ENCODE data around the gene CHRNA5.
"Not testable (repeated sequence)": the region's sequence is repeated elsewhere in the genome, so short reads cannot be mapped to it uniquely, and the experiment has no call there.

Gene CHRNA5

GRCh38 chr15:78541744-78542034 lies 23.6 kb upstream of the CHRNA5 start:
- Histone ChIP-seq H3K27me3 (no peaks in the 10 kb centered on the region), H3K36me3 (peaks cover 36 to 38% (median 36%) of the 10 kb centered on the region in 3 donors), H3K4me1 (peaks cover 0 to 28% (median 12%) of the 10 kb centered on the region in 4 donors), H3K27ac (peak overlapping the region in 1 of 2 donors; percentile 94), H3K4me3 (peak overlapping the region in 1 of 2 donors; percentile 65), H3K9me3 (no peaks in the 10 kb centered on the region)
- intact Hi-C loops (cut with DNase I; ENCODE audit: low total_unique reads): no loop called here
- DNase-seq: no peak
- no peak for TF ChIP-seq CTCF (IDR thresholded peaks at IDR 0.05)

GRCh38 chr15:78542647-78543046 lies 22.7 kb upstream of the CHRNA5 start:
- intact Hi-C loops (cut with DNase I; ENCODE audit: low total_unique reads): no loop called here
- no peak for TF ChIP-seq CTCF (IDR thresholded peaks at IDR 0.05)
- no peaks in the 10 kb centered on the region for H3K27me3 ChIP-seq
- H3K4me3 ChIP-seq: no peak overlapping the region
- H3K4me1 ChIP-seq: peaks cover 0 to 28% (median 12%) of the 10 kb centered on the region in 4 donors
- H3K36me3 ChIP-seq: peaks cover 45 to 47% (median 45%) of the 10 kb centered on the region in 3 donors
- no peak overlapping the region for H3K27ac ChIP-seq
- no peak for DNase-seq
- H3K9me3 ChIP-seq: no peaks in the 10 kb centered on the region

- intact Hi-C loops (cut with DNase I; ENCODE audit: low total_unique reads): no loop called here
- H3K36me3 ChIP-seq: peaks cover 45 to 62% (median 60%) of the 10 kb centered on the region in 3 donors
- no peak for TF ChIP-seq CTCF (IDR thresholded peaks at IDR 0.05)
Measured at GRCh38 chr15:78550194-78550593, 15.1 kb upstream of the CHRNA5 start.

GRCh38 chr15:78550815-78551214 lies 14.5 kb upstream of the CHRNA5 start:
- H3K9me3 ChIP-seq: no peaks in the 10 kb centered on the region
- no peaks in the 10 kb centered on the region for H3K4me1 ChIP-seq
- no peak overlapping the region for H3K4me3 ChIP-seq
- no peak overlapping the region for H3K27ac ChIP-seq
- H3K27me3 ChIP-seq: no peaks in the 10 kb centered on the region
- DNase-seq: no peak
- TF ChIP-seq CTCF (IDR thresholded peaks at IDR 0.05): no peak
- intact Hi-C loops (cut with DNase I; ENCODE audit: low total_unique reads): no loop called here
- H3K36me3 ChIP-seq: peaks cover 39 to 56% (median 53%) of the 10 kb centered on the region in 3 donors

More at GRCh38 chr15:78550194-78550593, 15.1 kb upstream of the CHRNA5 start:
- H3K27me3 ChIP-seq: no peaks in the 10 kb centered on the region
- no peaks in the 10 kb centered on the region for H3K9me3 ChIP-seq
- no peaks in the 10 kb centered on the region for H3K4me1 ChIP-seq
- H3K27ac ChIP-seq: no peak overlapping the region
- H3K4me3 ChIP-seq: no peak overlapping the region
- no peak for DNase-seq

GRCh38 chr15:78551902-78552301 lies 13.4 kb upstream of the CHRNA5 start:
- DNase-seq: no peak
- no peak for TF ChIP-seq CTCF (IDR thresholded peaks at IDR 0.05)
- intact Hi-C loops (cut with DNase I; ENCODE audit: low total_unique reads): no loop called here
- Histone ChIP-seq H3K4me3 (no peak overlapping the region), H3K27ac (no peak overlapping the region), H3K4me1 (no peaks in the 10 kb centered on the region), H3K36me3 (peaks cover 28 to 45% (median 43%) of the 10 kb centered on the region in 3 donors), H3K9me3 (no peaks in the 10 kb centered on the region), H3K27me3 (no peaks in the 10 kb centered on the region)

- no peak for DNase-seq
- Histone ChIP-seq H3K27me3 (no peaks in the 10 kb centered on the region), H3K27ac (no peak overlapping the region), H3K36me3 (peaks cover 21 to 38% (median 36%) of the 10 kb centered on the region in 3 donors), H3K4me1 (no peaks in the 10 kb centered on the region), H3K4me3 (no peak overlapping the region), H3K9me3 (no peaks in the 10 kb centered on the region)
- intact Hi-C loops (cut with DNase I; ENCODE audit: low total_unique reads): no loop called here
- TF ChIP-seq CTCF (IDR thresholded peaks at IDR 0.05): no peak
Measured at GRCh38 chr15:78552597-78552996, 12.7 kb upstream of the CHRNA5 start.

GRCh38 chr15:78560201-78560600 lies 5.1 kb upstream of the CHRNA5 start:
- DNase-seq; H3K4me1 ChIP-seq; H3K4me3 ChIP-seq; intact Hi-C loops (cut with DNase I; ENCODE audit: low total_unique reads); H3K27me3 ChIP-seq; H3K36me3 ChIP-seq; H3K9me3 ChIP-seq; H3K27ac ChIP-seq: not testable (repeated sequence)
